WTC11 (cell line): ENCODE data around the gene OGFOD2. TPM values are rescaled to one million over a fixed set of nuclear protein-coding genes. Genes with fewer than 3 reads are reported as not detected.

Experiments used
- ATAC-seq: fragments of 200-7000 bp; cut with Tn5 transposase; 2 replicates; pipeline ENCODE4 v1.10.0; 2021; ENCODE audit warnings: mild to moderate bottlenecking, moderate library complexity
- CTCF ChIA-PET: fragments of 300-600 bp; sonication (Branson Sonifier 250); formaldehyde crosslinking; loops from one replicate; lab custom pipeline; 2021; ENCODE audit warnings: antibody characterized with exemption; lab: Charles Lee
- POLR2A ChIA-PET: fragments of 350-600 bp; sonication (Branson Sonifier 250); formaldehyde crosslinking; loops from one replicate; lab custom pipeline; 2021; ENCODE audit warnings: antibody characterized with exemption; lab: Charles Lee
- DNase-seq: peaks from one replicate; pipeline ENCODE4 v3.0.0; 2021; ENCODE audit warnings: low spot score
- H3K27ac Mint-ChIP-seq: 2 replicates; pipeline ENCODE4 v1.8.0; 2021; ENCODE audit warnings: mixed read lengths
- H3K27me3 Mint-ChIP-seq: 2 replicates; pipeline ENCODE4 v1.8.0; 2021; ENCODE audit warnings: low read depth, mild to moderate bottlenecking, moderate library complexity, mixed read lengths
- H3K36me3 Mint-ChIP-seq: 2 replicates; pipeline ENCODE4 v1.8.0; 2021; ENCODE audit warnings: mixed read lengths
- H3K4me1 Mint-ChIP-seq: 2 replicates; pipeline ENCODE4 v1.8.0; 2022; ENCODE audit warnings: mixed read lengths
- H3K4me3 Mint-ChIP-seq: 2 replicates; pipeline ENCODE4 v1.8.0; 2021; ENCODE audit warnings: mild to moderate bottlenecking, moderate library complexity, mixed read lengths
- H3K9me3 Mint-ChIP-seq: 2 replicates; pipeline ENCODE4 v1.8.0; 2021; ENCODE audit warnings: mixed read lengths
- ATF6 ChIP-seq: sonication (generic); formaldehyde crosslinking; IDR thresholded peaks from 2 replicates; pipeline ENCODE4 v1.8.1; 2023; ENCODE audit warnings: mild to moderate bottlenecking, missing genetic modification reagents
- CREB1 ChIP-seq: sonication (generic); formaldehyde crosslinking; IDR thresholded peaks from 2 replicates; pipeline ENCODE4 v1.8.0; 2023; ENCODE audit warnings: mild to moderate bottlenecking, missing genetic modification reagents
- MYBL2 ChIP-seq: sonication (generic); formaldehyde crosslinking; IDR thresholded peaks from 2 replicates; pipeline ENCODE4 v1.8.1; 2023; ENCODE audit warnings: mild to moderate bottlenecking, moderate library complexity, missing genetic modification reagents
- NR3C1 ChIP-seq: sonication (generic); formaldehyde crosslinking; conservative IDR thresholded peaks from 2 replicates; pipeline ENCODE4 v1.8.1; 2023; ENCODE audit warnings: low read depth, mild to moderate bottlenecking, missing genetic modification reagents
- SMAD4 ChIP-seq: sonication (generic); formaldehyde crosslinking; IDR thresholded peaks from 2 replicates; pipeline ENCODE4 v1.8.0; 2022; ENCODE audit warnings: mild to moderate bottlenecking, missing genetic modification reagents
- SOX15 ChIP-seq: fragments of 250-450 bp; sonication (Bioruptor Pico); IDR thresholded peaks from 2 replicates; pipeline ENCODE4 v1.9.0; 2021; ENCODE audit warnings: mild to moderate bottlenecking
- TEAD1 ChIP-seq: sonication (generic); formaldehyde crosslinking; IDR thresholded peaks from 2 replicates; pipeline ENCODE4 v1.8.0; 2022; ENCODE audit warnings: mild to moderate bottlenecking, missing genetic modification reagents
- TP53 ChIP-seq: sonication (generic); formaldehyde crosslinking; IDR thresholded peaks from 2 replicates; pipeline ENCODE4 v1.8.1; 2023; ENCODE audit warnings: mild to moderate bottlenecking, missing genetic modification reagents
- ZNF219 ChIP-seq: sonication (generic); formaldehyde crosslinking; IDR thresholded peaks from 2 replicates; pipeline ENCODE4 v1.8.0; 2023; ENCODE audit warnings: missing genetic modification reagents, mild to moderate bottlenecking, borderline replicate concordance
- ZNF232 ChIP-seq: sonication (generic); formaldehyde crosslinking; IDR thresholded peaks from 2 replicates; pipeline ENCODE4 v1.8.0; 2022; ENCODE audit warnings: mild to moderate bottlenecking, missing genetic modification reagents
- ZNF416 ChIP-seq: fragments of 250-450 bp; sonication (Bioruptor Pico); IDR thresholded peaks from 2 replicates; pipeline ENCODE4 v1.9.0; 2021; ENCODE audit warnings: mild to moderate bottlenecking, inconsistent platforms
- ZNF425 ChIP-seq: fragments of 250-450 bp; sonication (Bioruptor Pico); conservative IDR thresholded peaks from 2 replicates; pipeline ENCODE4 v1.9.0; 2021; ENCODE audit warnings: mild to moderate bottlenecking
- ZNF671 ChIP-seq: fragments of 250-450 bp; sonication (Bioruptor Pico); IDR thresholded peaks from 2 replicates; pipeline ENCODE4 v1.8.0; 2021; ENCODE audit warnings: mild to moderate bottlenecking
- total RNA-seq: library from RNA; stranded (reverse); gene quantifications from 3 replicates; pipeline ENCODE4 v1.2.3, GENCODE V29; 2021
- TF ChIP-seq, protein P1 (sequence below): fragments of 250-450 bp; sonication (Bioruptor Pico); IDR thresholded peaks from 2 replicates; pipeline ENCODE4 v1.9.0; 2021; ENCODE audit warnings: mild to moderate bottlenecking
- TF ChIP-seq, protein P2 (sequence below): sonication (generic); formaldehyde crosslinking; IDR thresholded peaks from 2 replicates; pipeline ENCODE4 v1.8.1; 2022; ENCODE audit warnings: mild to moderate bottlenecking, missing genetic modification reagents, moderate library complexity, borderline replicate concordance
- TF ChIP-seq, protein P3 (sequence below): sonication (generic); formaldehyde crosslinking; IDR thresholded peaks from 2 replicates; pipeline ENCODE4 v1.8.0; 2023; ENCODE audit warnings: missing genetic modification reagents, mild to moderate bottlenecking, borderline replicate concordance
- TF ChIP-seq, protein P4 (sequence below): sonication (generic); formaldehyde crosslinking; IDR thresholded peaks from 2 replicates; pipeline ENCODE4 v1.8.0; 2022; ENCODE audit warnings: mild to moderate bottlenecking, missing genetic modification reagents

OGFOD2 gene
- total RNA-seq, 1 experiment from 2014 or later: 28.1 TPM

DNA sequence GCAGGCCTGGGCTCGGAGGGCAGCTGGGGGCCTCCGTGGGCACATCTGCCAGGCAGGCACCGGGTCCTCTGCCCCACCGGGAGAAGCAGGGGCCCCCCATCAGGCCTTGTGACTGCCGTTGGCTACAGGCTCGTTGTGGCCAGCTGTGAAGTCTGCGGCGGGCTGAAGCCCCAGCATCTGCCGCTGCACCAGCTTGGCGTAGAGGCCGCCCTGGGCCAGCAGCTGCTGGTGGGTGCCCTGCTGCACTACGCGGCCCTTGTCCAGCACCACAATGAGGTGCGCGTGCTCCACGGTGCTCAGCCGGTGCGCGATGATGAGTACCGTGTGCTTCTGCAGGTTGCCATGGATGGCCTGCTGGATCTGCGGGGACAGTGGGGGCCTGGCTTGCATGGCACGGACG lies 45.2 kb upstream of the OGFOD2 start:
- POLR2A ChIA-PET: no interaction called here
- H3K36me3 Mint-ChIP-seq: no peaks in the 10 kb centered on the region
- no peak for ATAC-seq
- H3K4me1 Mint-ChIP-seq: no peaks in the 10 kb centered on the region
- CTCF ChIA-PET: no interaction called here
- H3K9me3 Mint-ChIP-seq: no peaks in the 10 kb centered on the region
- H3K27me3 Mint-ChIP-seq: no peaks in the 10 kb centered on the region; the same call in 1 of the 2 replicates
- H3K4me3 Mint-ChIP-seq: no peak overlapping the region
- no peak for DNase-seq
- no peak overlapping the region for H3K27ac Mint-ChIP-seq
- TF ChIP-seq ZNF416: no peak
- no peak for TF ChIP-seq ZNF232 (CRISPR knock-in tag)
- TF ChIP-seq ZNF219 (CRISPR knock-in tag): no peak

GRCh38 chr12:122932207-122932606 lies 42.8 kb upstream of the OGFOD2 start:
- DNase-seq (no peak), ATAC-seq (no peak)
- Mint-ChIP-seq H3K27ac (no peak overlapping the region), H3K9me3 (no peaks in the 10 kb centered on the region), H3K36me3 (no peaks in the 10 kb centered on the region), H3K4me1 (no peaks in the 10 kb centered on the region), H3K27me3 (no peaks in the 10 kb centered on the region), H3K4me3 (no peak overlapping the region)
- CTCF ChIA-PET: no interaction called here
- POLR2A ChIA-PET: no interaction called here
- TF ChIP-seq TEAD1: no peak
- no peak for TF ChIP-seq NR3C1 (CRISPR knock-in tag)
- TF ChIP-seq ZNF425 (CRISPR knock-in tag): no peak
- no peak for TF ChIP-seq ZNF671
- TF ChIP-seq MYBL2 (CRISPR knock-in tag): no peak
- TF ChIP-seq TP53: no peak
- no peak for TF ChIP-seq SOX15 (CRISPR knock-in tag)
- TF ChIP-seq, protein P1, sequence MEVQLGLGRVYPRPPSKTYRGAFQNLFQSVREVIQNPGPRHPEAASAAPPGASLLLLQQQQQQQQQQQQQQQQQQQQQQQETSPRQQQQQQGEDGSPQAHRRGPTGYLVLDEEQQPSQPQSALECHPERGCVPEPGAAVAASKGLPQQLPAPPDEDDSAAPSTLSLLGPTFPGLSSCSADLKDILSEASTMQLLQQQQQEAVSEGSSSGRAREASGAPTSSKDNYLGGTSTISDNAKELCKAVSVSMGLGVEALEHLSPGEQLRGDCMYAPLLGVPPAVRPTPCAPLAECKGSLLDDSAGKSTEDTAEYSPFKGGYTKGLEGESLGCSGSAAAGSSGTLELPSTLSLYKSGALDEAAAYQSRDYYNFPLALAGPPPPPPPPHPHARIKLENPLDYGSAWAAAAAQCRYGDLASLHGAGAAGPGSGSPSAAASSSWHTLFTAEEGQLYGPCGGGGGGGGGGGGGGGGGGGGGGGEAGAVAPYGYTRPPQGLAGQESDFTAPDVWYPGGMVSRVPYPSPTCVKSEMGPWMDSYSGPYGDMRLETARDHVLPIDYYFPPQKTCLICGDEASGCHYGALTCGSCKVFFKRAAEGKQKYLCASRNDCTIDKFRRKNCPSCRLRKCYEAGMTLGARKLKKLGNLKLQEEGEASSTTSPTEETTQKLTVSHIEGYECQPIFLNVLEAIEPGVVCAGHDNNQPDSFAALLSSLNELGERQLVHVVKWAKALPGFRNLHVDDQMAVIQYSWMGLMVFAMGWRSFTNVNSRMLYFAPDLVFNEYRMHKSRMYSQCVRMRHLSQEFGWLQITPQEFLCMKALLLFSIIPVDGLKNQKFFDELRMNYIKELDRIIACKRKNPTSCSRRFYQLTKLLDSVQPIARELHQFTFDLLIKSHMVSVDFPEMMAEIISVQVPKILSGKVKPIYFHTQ (CRISPR knock-in tag): no peak

- ChIA-PET CTCF (interaction anchor here (1.3 to 1.4 kb wide), 2 partner anchors 67 to 74 kb away, joined by 3 to 4 read pairs; no protein-coding TSS in a partner anchor), POLR2A (no interaction called here)
- DNase-seq (no peak), ATAC-seq (no peak)
- Mint-ChIP-seq H3K27ac (no peak overlapping the region), H3K27me3 (no peaks in the 10 kb centered on the region), H3K9me3 (no peaks in the 10 kb centered on the region), H3K4me3 (no peak overlapping the region), H3K4me1 (no peaks in the 10 kb centered on the region), H3K36me3 (no peaks in the 10 kb centered on the region)
- TF ChIP-seq, protein P2, sequence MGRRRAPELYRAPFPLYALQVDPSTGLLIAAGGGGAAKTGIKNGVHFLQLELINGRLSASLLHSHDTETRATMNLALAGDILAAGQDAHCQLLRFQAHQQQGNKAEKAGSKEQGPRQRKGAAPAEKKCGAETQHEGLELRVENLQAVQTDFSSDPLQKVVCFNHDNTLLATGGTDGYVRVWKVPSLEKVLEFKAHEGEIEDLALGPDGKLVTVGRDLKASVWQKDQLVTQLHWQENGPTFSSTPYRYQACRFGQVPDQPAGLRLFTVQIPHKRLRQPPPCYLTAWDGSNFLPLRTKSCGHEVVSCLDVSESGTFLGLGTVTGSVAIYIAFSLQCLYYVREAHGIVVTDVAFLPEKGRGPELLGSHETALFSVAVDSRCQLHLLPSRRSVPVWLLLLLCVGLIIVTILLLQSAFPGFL (CRISPR knock-in tag): no peak
- TF ChIP-seq CREB1 (CRISPR knock-in tag): no peak
- TF ChIP-seq, protein P3, sequence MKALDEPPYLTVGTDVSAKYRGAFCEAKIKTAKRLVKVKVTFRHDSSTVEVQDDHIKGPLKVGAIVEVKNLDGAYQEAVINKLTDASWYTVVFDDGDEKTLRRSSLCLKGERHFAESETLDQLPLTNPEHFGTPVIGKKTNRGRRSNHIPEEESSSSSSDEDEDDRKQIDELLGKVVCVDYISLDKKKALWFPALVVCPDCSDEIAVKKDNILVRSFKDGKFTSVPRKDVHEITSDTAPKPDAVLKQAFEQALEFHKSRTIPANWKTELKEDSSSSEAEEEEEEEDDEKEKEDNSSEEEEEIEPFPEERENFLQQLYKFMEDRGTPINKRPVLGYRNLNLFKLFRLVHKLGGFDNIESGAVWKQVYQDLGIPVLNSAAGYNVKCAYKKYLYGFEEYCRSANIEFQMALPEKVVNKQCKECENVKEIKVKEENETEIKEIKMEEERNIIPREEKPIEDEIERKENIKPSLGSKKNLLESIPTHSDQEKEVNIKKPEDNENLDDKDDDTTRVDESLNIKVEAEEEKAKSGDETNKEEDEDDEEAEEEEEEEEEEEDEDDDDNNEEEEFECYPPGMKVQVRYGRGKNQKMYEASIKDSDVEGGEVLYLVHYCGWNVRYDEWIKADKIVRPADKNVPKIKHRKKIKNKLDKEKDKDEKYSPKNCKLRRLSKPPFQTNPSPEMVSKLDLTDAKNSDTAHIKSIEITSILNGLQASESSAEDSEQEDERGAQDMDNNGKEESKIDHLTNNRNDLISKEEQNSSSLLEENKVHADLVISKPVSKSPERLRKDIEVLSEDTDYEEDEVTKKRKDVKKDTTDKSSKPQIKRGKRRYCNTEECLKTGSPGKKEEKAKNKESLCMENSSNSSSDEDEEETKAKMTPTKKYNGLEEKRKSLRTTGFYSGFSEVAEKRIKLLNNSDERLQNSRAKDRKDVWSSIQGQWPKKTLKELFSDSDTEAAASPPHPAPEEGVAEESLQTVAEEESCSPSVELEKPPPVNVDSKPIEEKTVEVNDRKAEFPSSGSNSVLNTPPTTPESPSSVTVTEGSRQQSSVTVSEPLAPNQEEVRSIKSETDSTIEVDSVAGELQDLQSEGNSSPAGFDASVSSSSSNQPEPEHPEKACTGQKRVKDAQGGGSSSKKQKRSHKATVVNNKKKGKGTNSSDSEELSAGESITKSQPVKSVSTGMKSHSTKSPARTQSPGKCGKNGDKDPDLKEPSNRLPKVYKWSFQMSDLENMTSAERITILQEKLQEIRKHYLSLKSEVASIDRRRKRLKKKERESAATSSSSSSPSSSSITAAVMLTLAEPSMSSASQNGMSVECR (CRISPR knock-in tag): no peak
- TF ChIP-seq, protein P4, sequence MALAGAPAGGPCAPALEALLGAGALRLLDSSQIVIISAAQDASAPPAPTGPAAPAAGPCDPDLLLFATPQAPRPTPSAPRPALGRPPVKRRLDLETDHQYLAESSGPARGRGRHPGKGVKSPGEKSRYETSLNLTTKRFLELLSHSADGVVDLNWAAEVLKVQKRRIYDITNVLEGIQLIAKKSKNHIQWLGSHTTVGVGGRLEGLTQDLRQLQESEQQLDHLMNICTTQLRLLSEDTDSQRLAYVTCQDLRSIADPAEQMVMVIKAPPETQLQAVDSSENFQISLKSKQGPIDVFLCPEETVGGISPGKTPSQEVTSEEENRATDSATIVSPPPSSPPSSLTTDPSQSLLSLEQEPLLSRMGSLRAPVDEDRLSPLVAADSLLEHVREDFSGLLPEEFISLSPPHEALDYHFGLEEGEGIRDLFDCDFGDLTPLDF (CRISPR knock-in tag): no peak
- TF ChIP-seq ATF6 (CRISPR knock-in tag): no peak
- no peak for TF ChIP-seq SMAD4 (CRISPR knock-in tag)
Observed at GRCh38 chr12:122934722-122935121, 40.3 kb upstream of the OGFOD2 start.
